ENCODE measurements around the gene FGFBP3. TPM values are rescaled to one million over a fixed set of nuclear protein-coding genes. Genes with fewer than 3 reads are reported as not detected.

FGFBP3 gene
- polyA plus RNA-seq, 1 of the 3 experiments (the other 2 are of a cell fraction): 1.3 TPM

DNA sequence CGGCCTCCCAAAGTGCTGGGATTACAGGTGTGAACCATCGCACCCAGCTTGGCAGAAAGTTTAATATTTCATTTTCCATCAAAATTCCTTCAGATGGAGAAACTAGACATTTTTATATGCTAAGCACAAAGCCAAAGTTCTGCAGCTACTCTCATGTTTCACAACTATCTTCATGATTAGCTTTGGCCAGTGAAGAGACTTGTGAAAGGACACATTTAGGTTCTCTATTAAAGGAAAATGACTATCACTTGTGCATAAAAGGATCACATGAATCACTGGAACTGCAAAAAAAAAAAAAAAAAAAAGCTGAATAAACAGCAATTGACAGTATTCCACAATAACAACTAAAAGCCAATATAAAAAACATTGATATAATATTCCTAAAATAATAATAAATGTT, 16.2 kb downstream of the FGFBP3 start:
- TF ChIP-seq MEF2A (IDR thresholded peaks at IDR 0.05; ENCODE audit: borderline replicate concordance, low read depth) (no peak), ELF1 (IDR thresholded peaks at IDR 0.05) (no peak), RAD21 (IDR thresholded peaks at IDR 0.05; ENCODE audit: low read length) (no peak), TEAD4 (IDR thresholded peaks at IDR 0.05; ENCODE audit: borderline replicate concordance, insufficient read depth) (no peak), TAF1 (IDR thresholded peaks at IDR 0.05; ENCODE audit: borderline replicate concordance, low read depth, low read length) (no peak), FOSL2 (IDR thresholded peaks at IDR 0.05; ENCODE audit: borderline replicate concordance, low read depth) (no peak), EP300 (IDR thresholded peaks at IDR 0.05; ENCODE audit: borderline replicate concordance in 1 of 2, low read depth in 1 of 2, low read length in 1 of 2) (no peak), NFIC (IDR thresholded peaks at IDR 0.05; ENCODE audit: borderline replicate concordance) (no peak), FOXJ3 (CRISPR knock-in tag; IDR thresholded peaks at IDR 0.05) (no peak)
- TF ChIP-seq, protein P1, sequence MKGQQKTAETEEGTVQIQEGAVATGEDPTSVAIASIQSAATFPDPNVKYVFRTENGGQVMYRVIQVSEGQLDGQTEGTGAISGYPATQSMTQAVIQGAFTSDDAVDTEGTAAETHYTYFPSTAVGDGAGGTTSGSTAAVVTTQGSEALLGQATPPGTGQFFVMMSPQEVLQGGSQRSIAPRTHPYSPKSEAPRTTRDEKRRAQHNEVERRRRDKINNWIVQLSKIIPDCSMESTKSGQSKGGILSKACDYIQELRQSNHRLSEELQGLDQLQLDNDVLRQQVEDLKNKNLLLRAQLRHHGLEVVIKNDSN (IDR thresholded peaks at IDR 0.05; ENCODE audit: borderline replicate concordance, low read depth): no peak
- TF ChIP-seq, protein P2, sequence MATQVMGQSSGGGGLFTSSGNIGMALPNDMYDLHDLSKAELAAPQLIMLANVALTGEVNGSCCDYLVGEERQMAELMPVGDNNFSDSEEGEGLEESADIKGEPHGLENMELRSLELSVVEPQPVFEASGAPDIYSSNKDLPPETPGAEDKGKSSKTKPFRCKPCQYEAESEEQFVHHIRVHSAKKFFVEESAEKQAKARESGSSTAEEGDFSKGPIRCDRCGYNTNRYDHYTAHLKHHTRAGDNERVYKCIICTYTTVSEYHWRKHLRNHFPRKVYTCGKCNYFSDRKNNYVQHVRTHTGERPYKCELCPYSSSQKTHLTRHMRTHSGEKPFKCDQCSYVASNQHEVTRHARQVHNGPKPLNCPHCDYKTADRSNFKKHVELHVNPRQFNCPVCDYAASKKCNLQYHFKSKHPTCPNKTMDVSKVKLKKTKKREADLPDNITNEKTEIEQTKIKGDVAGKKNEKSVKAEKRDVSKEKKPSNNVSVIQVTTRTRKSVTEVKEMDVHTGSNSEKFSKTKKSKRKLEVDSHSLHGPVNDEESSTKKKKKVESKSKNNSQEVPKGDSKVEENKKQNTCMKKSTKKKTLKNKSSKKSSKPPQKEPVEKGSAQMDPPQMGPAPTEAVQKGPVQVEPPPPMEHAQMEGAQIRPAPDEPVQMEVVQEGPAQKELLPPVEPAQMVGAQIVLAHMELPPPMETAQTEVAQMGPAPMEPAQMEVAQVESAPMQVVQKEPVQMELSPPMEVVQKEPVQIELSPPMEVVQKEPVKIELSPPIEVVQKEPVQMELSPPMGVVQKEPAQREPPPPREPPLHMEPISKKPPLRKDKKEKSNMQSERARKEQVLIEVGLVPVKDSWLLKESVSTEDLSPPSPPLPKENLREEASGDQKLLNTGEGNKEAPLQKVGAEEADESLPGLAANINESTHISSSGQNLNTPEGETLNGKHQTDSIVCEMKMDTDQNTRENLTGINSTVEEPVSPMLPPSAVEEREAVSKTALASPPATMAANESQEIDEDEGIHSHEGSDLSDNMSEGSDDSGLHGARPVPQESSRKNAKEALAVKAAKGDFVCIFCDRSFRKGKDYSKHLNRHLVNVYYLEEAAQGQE (IDR thresholded peaks at IDR 0.05; ENCODE audit: low read depth, low read length): no peak
- TF ChIP-seq, protein P3, sequence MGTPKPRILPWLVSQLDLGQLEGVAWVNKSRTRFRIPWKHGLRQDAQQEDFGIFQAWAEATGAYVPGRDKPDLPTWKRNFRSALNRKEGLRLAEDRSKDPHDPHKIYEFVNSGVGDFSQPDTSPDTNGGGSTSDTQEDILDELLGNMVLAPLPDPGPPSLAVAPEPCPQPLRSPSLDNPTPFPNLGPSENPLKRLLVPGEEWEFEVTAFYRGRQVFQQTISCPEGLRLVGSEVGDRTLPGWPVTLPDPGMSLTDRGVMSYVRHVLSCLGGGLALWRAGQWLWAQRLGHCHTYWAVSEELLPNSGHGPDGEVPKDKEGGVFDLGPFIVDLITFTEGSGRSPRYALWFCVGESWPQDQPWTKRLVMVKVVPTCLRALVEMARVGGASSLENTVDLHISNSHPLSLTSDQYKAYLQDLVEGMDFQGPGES (IDR thresholded peaks at IDR 0.05; ENCODE audit: low read depth, low read length): no peak
- H3K9me2 ChIP-seq: no peaks in the 10 kb centered on the region
- no peaks in the 10 kb centered on the region for H3K27me3 ChIP-seq (ENCODE audit: insufficient read depth)
- no peaks in the 10 kb centered on the region for H3K79me2 ChIP-seq (ENCODE audit: insufficient read depth)
- H3K9me3 ChIP-seq: no peaks in the 10 kb centered on the region
- no peak overlapping the region for H3K4me3 ChIP-seq (ENCODE audit: low read depth in 2 of 2, low read length in 1 of 2)
- H3K9ac ChIP-seq: no peak overlapping the region
- H3K36me3 ChIP-seq (replicated peaks in 1 of 2; ENCODE audit: control insufficient read depth in 1 of 2, insufficient read depth in 2 of 2, low read length in 1 of 2): no peaks in the 10 kb centered on the region
- H4K20me1 ChIP-seq (ENCODE audit: insufficient read depth): no peaks in the 10 kb centered on the region
- H3K4me1 ChIP-seq (ENCODE audit: control insufficient read depth in 1 of 2, insufficient read depth in 2 of 2, low read depth in 1 of 2, low read length in 1 of 2): peaks cover 0 to under 1% of the 10 kb centered on the region in 2 experiments; a peak in 1 of 4 replicates
- 100% methylated on average over 2 of the region's 2 CpGs for WGBS (ENCODE audit: low lambda C conversion rate)
- H3K27ac ChIP-seq (ENCODE audit: low read depth in 2 of 2, low read length in 1 of 2): no peak overlapping the region
- H3F3A ChIP-seq (replicated peaks; ENCODE audit: insufficient read depth): peaks cover 2% of the 10 kb centered on the region
- no peak overlapping the region for H3K4me2 ChIP-seq
- POLR2A ChIA-PET: no interaction called here
- no peak overlapping the region for H2AFZ ChIP-seq (ENCODE audit: low read depth)
- no peak for DNase-seq
- CTCF ChIA-PET: interaction anchor here (0.7 kb wide), 1 partner anchor 20 kb away, joined by 3 read pairs; no protein-coding TSS in a partner anchor

Measured in SK-N-SH (cell line).